H1 (cell line): Measurements from ENCODE around the gene RHBDF2. TPM values are rescaled to one million over a fixed set of nuclear protein-coding genes. Genes with fewer than 3 reads are reported as not detected.

Experiments used
- CTCF ChIP-seq, 3 experiments: IDR thresholded peaks; 1 replicate in 2 of 3; 2 replicates in 1 of 3; pipeline versions ENCODE4 v1.5.1 to v1.6.1; 2011; ENCODE audit warnings: low read length in 3 of 3, mild to moderate bottlenecking in 3 of 3, inconsistent platforms in 2 of 3, low read depth in 1 of 3, moderate library complexity in 1 of 3; ENCODE audit not compliant: insufficient read depth in 1 of 3; ENCODE audit errors: control extremely low read depth in 1 of 3
- EP300 ChIP-seq, 2 experiments: IDR thresholded peaks; 1 replicate in 1 of 2; 2 replicates in 1 of 2; pipeline ENCODE4 v1.6.1; 2011 to 2012; ENCODE audit warnings: low read depth in 2 of 2, low read length in 2 of 2, mild to moderate bottlenecking in 2 of 2, borderline replicate concordance in 1 of 2, inconsistent platforms in 1 of 2, moderate library complexity in 1 of 2
- GABPA ChIP-seq: IDR thresholded peaks from 2 replicates; pipeline ENCODE4 v1.6.1; 2011; ENCODE audit warnings: mild to moderate bottlenecking, low read length, moderate library complexity, borderline replicate concordance; ENCODE audit not compliant: insufficient read depth
- HDAC2 ChIP-seq, 2 experiments: fragments of 300-600 bp in 1 of 2; sonication (generic) in 1 of 2; IDR thresholded peaks; 2 replicates each; pipeline ENCODE4 v1.6.1; 2011 to 2012; ENCODE audit warnings: low read depth in 2 of 2, low read length in 2 of 2, mild to moderate bottlenecking in 2 of 2, moderate library complexity in 2 of 2, borderline replicate concordance in 1 of 2, inconsistent platforms in 1 of 2
- HDAC6 ChIP-seq: IDR thresholded peaks from one replicate; pipeline ENCODE4 v1.7.1; 2012; ENCODE audit warnings: low read depth, mild to moderate bottlenecking, inconsistent platforms, low read length, moderate library complexity
- JUN ChIP-seq: IDR thresholded peaks from 2 replicates; pipeline ENCODE4 v1.6.1; 2011; ENCODE audit warnings: low read depth, mild to moderate bottlenecking, improper control_type of control experiment, low read length
- KDM1A ChIP-seq: fragments of 200-600, 300-600 bp; sonication (generic); IDR thresholded peaks from 2 replicates; pipeline ENCODE4 v1.7.1; 2016; ENCODE audit warnings: mild to moderate bottlenecking, low read length, borderline replicate concordance
- KDM4A ChIP-seq: IDR thresholded peaks from one replicate; pipeline ENCODE4 v1.7.1; 2012; ENCODE audit warnings: low read depth, mild to moderate bottlenecking, moderate library complexity, low read length, inconsistent platforms; ENCODE audit not compliant: severe bottlenecking
- POLR2AphosphoS5 ChIP-seq: IDR thresholded peaks from 2 replicates; pipeline ENCODE4 v1.6.1; 2011; ENCODE audit warnings: low read depth, low read length
- POU5F1 ChIP-seq: IDR thresholded peaks from 2 replicates; pipeline ENCODE4 v1.6.1; 2011; ENCODE audit warnings: low read depth, mild to moderate bottlenecking, low read length, moderate library complexity
- SIRT6 ChIP-seq: IDR thresholded peaks from one replicate; pipeline ENCODE4 v1.7.1; 2012; ENCODE audit warnings: low read length, inconsistent platforms
- SP1 ChIP-seq: IDR thresholded peaks from 2 replicates; pipeline ENCODE4 v1.6.1; 2011; ENCODE audit warnings: low read depth, low read length
- SP2 ChIP-seq: IDR thresholded peaks from 2 replicates; pipeline ENCODE4 v1.6.1; 2012; ENCODE audit warnings: mild to moderate bottlenecking, low read length, inconsistent platforms
- polyA plus RNA-seq, 7 experiments: library from polyadenylated mRNA; depleted of rRNA in 3 of 7; stranded (reverse) in 5 of 7; unstranded in 2 of 7; fragments of >200 nt in 5 of 7; fragments of 200-250 nt in 2 of 7; gene quantifications; 1 replicate in 5 of 7; 2 replicates in 1 of 7; 4 replicates in 1 of 7; pipeline versions ENCODE4 v1.2.1 to v1.2.3, GENCODE V29; 2011 to 2013; ENCODE audit warnings: missing spikeins in 2 of 7, mixed read lengths in 2 of 7
- total RNA-seq: library from RNA; stranded (reverse); fragmentation: NEBNext Ultra II Directional; extraction: Animal tissue kit (Norgen Biotek cat#: 25700); gene quantifications from 2 replicates; pipeline ENCODE4 v1.2.1, GENCODE V29; 2021

RHBDF2 gene
- total and polyA plus RNA-seq, 2 of the 8 experiments (the other 6 are each of a cell fraction or from before 2014, with no cell fraction given) = 21.2 to 25.9 TPM

GRCh38 chr17:76444518-76445311 lies 56.5 kb downstream of the RHBDF2 start (continued):
- 0 out of 4 replicates have a peak, but pooled peaks of 1 of the 2 experiments have one; percentile 75 for TF ChIP-seq HDAC2 (IDR thresholded peaks at IDR 0.05; ENCODE audit: borderline replicate concordance in 1 of 2, low read depth in 2 of 2, low read length in 2 of 2)
- no peak for TF ChIP-seq EP300 (IDR thresholded peaks at IDR 0.05; ENCODE audit: borderline replicate concordance in 1 of 2, low read depth in 2 of 2, low read length in 2 of 2)
- TF ChIP-seq SIRT6 = no peak
- no peak for TF ChIP-seq GABPA
- TF ChIP-seq KDM1A = no peak
- TF ChIP-seq HDAC6 = no peak
- TF ChIP-seq SP2 = no peak
- 0 out of 2 replicates have a peak, but pooled peaks have one; percentile 20 for TF ChIP-seq SP1
- TF ChIP-seq JUN = no peak
- TF ChIP-seq KDM4A = no peak
- TF ChIP-seq POU5F1 = no peak
- TF ChIP-seq POLR2AphosphoS5 = no peak
- no peak for TF ChIP-seq CTCF (IDR thresholded peaks at IDR 0.05; ENCODE audit: control extremely low read depth in 1 of 3, insufficient read depth in 1 of 3, low read depth in 1 of 3, low read length in 3 of 3)
